ENCODE results near the gene TMEM43.

Gene TMEM43

GRCh38 chr3:14138878-14139655 lies 14.2 kb downstream of the TMEM43 start:
- no peak for DNase-seq

GRCh38 chr3:14139771-14140170 lies 14.9 kb downstream of the TMEM43 start:
- no peak for DNase-seq

- no peak for DNase-seq
Observed at GRCh38 chr3:14140668-14141067, 15.8 kb downstream of the TMEM43 start.

GRCh38 chr3:14141144-14141543 lies 16.3 kb downstream of the TMEM43 start:
- no peak for DNase-seq

DNA sequence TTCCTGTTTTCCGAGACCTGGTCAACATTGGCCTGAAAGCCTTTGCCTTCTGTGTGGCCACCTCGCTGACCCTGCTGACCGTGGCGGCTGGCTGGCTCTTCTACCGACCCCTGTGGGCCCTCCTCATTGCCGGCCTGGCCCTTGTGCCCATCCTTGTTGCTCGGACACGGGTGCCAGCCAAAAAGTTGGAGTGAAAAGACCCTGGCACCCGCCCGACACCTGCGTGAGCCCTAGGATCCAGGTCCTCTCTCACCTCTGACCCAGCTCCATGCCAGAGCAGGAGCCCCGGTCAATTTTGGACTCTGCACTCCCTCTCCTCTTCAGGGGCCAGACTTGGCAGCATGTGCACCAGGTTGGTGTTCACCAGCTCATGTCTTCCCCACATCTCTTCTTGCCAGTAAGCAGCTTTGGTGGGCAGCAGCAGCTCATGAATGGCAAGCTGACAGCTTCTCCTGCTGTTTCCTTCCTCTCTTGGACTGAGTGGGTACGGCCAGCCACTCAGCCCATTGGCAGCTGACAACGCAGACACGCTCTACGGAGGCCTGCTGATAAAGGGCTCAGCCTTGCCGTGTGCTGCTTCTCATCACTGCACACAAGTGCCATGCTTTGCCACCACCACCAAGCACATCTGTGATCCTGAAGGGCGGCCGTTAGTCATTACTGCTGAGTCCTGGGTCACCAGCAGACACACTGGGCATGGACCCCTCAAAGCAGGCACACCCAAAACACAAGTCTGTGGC lies 16.9 kb downstream of the TMEM43 start:
- no peak for DNase-seq

DNA sequence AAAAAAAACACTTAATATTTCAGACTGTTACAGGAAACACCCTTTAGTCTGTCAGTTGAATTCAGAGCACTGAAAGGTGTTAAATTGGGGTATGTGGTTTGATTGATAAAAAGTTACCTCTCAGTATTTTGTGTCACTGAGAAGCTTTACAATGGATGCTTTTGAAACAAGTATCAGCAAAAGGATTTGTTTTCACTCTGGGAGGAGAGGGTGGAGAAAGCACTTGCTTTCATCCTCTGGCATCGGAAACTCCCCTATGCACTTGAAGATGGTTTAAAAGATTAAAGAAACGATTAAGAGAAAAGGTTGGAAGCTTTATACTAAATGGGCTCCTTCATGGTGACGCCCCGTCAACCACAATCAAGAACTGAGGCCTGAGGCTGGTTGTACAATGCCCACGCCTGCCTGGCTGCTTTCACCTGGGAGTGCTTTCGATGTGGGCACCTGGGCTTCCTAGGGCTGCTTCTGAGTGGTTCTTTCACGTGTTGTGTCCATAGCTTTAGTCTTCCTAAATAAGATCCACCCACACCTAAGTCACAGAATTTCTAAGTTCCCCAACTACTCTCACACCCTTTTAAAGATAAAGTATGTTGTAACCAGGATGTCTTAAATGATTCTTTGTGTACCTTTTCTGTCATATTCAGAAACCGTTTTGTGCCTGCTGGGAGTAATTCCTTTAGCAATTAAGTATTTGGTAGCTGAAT lies 17.9 kb downstream of the TMEM43 start:
- DNase-seq: peak; percentile 70

DNA sequence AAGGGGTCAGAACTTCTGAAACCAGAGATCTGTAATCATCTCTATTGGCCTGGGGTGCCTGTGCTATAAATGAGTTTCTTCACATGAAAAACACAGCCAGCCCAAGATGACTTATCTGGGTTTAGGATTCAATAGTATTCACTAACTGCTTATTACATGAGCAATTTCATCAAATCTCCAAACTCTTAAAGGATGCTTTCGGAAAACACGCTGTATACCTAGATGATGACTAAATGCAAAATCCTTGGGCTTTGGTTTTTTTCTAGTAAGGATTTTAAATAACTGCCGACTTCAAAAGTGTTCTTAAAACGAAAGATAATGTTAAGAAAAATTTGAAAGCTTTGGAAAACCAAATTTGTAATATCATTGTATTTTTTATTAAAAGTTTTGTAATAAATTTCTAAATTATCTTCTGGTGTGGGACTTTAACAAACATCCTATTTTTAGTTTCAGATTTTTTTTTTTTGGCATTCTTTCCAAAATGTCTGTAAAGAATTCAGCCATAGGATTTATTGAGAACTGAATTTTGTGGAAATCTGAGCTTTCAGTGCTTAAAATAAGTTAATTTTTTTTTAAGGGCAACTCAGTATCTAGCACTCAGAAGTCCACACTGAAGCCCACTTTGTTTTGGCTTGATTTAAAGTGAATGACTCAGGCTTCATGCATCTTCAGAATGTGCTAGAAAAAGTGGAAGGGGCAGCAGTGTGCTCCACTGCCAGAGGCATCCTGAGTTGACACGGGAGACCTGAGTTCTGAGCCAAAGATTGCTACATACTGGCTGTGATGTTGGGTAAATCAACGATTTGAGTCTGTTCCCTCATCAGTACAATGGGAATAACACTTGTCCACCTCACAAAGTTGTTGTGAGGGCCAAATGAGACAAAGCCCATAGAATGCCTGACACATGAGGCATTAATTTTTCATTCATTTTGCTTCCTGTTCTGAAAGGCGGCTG lies 18.7 kb downstream of the TMEM43 start:
- DNase-seq: no peak

DNA sequence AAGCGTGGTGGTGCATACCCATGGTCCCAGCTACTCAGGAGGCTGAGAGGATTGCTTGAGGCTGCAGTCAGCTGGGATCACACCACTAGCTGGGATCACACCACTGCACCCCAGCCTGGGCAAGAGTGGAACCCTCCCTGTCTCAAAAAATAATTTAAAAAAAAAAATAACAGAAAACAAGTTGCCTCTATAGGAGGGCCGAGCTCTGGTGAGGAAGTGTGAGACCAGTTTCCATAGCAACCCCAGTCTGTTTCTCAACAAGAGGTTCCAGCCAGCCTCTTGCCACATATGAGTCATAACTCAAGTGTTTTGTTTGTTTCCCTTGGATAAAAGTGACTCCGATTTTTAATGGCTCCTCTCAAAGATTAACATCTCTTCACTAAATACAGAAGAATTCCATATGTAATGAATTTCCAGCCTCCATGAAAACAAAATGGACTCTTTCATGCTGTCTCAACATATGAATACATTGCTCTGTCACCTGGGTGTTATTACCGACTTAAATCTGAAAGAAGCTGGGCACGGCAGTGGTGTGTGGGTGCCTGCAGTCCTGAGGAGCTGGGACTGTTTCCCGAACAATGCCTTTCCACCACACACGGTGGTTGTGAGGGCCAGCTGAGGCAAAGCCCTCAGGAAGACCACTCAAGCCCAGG lies 19.7 kb downstream of the TMEM43 start:
- DNase-seq: peak; percentile 90

GRCh38 chr3:14145236-14145635 lies 20.4 kb downstream of the TMEM43 start:
- DNase-seq: no peak

GRCh38 chr3:14145670-14146380 lies 21.0 kb downstream of the TMEM43 start:
- no peak for DNase-seq

DNA sequence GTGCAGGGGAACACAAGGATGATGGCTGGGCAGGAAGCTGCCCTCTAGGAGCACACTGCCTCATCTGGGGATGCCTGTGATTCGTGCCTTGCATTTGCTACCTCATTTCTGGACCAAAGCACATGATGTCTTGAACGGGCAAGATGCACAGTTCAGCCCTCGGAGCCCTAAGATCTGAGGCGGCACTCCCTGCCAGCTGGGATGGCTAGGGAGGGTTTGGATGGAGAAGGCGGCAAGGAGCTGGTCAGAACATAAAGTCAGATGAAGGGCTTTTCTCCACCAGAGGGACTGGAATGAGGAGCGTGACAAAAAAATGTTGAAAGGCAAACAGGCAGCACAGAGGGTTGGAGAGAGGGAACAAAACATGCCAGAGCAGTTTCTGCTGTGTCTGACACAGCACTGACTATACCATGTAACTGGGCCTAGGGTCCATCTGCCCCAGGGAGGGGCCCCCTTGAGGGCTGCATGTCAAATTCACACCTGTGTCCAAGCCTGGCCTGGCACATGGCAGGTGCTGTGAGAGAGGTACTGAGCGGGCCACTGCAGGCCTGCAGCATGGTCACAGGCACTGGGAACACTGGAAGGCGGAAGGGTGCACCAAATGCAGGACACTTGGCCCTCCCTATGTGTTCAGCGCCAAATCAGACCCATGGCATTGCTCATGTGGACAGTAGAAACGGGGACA lies 21.7 kb downstream of the TMEM43 start:
- no peak for DNase-seq

GRCh38 chr3:14147066-14147435 lies 22.2 kb downstream of the TMEM43 start:
- no peak for DNase-seq

DNA sequence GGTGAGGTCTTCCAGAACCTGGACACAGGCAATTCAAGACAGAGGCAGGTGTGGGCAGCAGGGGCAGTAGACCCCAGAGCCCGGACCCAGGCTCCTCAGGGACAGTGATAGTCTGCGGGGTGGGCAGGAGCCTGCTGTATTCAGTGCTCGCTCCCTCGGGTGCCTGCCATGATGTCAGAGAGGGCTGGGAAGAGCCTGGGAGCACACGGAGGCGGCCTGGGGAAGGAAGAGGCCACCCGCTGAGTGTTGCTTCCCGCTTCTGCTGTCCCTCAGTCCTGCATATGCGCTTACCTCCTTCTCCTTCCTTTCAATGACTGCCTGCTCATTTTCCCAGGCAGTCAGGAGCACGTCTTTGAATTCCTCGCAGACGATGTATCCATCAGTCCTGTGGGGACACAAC lies 22.8 kb downstream of the TMEM43 start:
- no peak for DNase-seq

DNA sequence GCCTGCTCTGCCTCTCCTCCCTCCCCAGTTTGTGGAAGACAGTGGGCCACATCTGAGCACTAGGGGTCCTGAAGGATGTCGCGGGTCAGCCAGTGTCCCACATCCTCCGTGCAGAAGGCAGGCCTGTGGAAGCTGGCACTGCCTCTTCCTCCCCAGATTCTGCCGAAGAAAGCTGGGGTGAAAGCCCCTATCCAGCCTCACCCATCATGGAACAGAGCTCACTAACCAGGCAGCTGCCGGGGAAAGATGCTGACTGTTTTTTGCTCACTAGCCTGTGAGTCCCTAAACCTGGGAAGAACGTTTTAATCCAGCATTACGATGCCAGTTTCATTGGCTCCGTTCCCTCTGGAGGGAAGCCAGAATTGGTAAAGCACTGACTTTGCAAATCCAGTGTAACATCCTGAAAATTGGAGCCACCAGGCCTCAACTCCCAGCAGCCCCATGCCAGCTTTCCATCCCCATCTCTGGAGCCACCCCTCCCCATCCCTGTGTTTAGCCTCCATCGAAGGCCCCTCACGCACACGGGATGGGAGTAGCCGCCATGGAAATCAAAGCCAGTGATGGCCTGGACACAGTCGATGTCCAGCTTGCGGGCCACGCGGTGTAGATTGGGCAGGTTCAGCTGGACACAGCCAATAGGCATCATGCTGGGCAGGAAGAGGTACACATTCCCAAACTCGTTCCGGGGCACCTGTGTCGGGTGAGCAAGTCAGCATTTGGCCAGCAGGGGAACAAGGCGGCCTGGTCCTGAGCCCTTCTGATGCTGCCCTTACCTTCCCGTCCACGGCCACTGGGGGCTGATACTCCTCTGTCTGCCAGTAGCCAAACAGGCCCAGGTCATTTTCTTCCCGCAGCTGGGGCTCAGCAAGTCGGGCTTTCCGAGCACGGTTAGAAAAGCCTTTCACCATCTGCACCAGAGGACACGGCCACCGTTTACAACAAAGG lies 23.5 kb downstream of the TMEM43 start:
- DNase-seq: no peak

- DNase-seq: no peak
Observed at GRCh38 chr3:14150078-14150477, 25.2 kb downstream of the TMEM43 start.

DNA sequence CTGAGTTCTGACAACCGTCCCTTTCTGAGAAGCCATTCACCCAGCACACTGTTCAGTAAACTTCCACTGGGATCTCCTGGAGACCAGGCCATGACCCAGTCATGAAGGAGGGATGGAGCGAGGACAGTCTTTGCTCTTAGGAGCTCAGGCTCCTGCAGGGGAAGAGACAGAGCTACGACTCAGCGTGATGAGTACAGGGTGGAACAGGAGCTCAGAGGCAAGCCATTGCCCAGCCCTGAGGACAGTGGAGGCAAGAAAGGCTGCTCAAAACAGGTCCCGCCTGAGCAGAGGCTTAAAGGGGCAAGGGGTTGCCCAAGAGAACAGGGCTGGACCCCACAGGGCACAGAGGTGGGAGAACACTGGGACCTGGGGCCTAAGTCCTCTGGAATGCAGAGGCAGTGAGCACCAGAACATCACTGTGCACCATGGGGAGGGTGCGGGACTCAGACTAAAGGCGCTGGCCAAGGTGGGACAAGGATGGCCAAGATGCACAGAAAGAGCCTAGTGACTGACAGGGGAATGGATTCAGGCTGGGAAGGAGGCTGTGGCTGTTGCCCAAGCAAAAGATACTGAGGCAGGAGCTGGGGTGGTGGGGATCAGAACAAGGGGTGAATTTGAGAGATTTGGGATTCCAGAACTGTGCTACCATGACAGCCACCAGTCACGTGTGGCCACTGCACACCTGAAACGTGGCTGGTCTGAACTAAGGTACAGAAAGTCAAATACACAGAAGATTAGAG lies 25.8 kb downstream of the TMEM43 start:
- no peak for DNase-seq

- no peak for DNase-seq
Observed at GRCh38 chr3:14151471-14152083, 26.7 kb downstream of the TMEM43 start.

- no peak for DNase-seq
Observed at GRCh38 chr3:14152233-14152962, 27.5 kb downstream of the TMEM43 start.
